HG03442 (cell line): ENCODE data around the gene YTHDF2.

Source experiments
- ATAC-seq: cut with Tn5 transposase; IDR thresholded peaks from one replicate; pipeline ENCODE4 v1.9.1; 2021; ENCODE audit warnings: mild to moderate bottlenecking, moderate library complexity; ENCODE audit not compliant: unreplicated experiment

YTHDF2 gene

DNA sequence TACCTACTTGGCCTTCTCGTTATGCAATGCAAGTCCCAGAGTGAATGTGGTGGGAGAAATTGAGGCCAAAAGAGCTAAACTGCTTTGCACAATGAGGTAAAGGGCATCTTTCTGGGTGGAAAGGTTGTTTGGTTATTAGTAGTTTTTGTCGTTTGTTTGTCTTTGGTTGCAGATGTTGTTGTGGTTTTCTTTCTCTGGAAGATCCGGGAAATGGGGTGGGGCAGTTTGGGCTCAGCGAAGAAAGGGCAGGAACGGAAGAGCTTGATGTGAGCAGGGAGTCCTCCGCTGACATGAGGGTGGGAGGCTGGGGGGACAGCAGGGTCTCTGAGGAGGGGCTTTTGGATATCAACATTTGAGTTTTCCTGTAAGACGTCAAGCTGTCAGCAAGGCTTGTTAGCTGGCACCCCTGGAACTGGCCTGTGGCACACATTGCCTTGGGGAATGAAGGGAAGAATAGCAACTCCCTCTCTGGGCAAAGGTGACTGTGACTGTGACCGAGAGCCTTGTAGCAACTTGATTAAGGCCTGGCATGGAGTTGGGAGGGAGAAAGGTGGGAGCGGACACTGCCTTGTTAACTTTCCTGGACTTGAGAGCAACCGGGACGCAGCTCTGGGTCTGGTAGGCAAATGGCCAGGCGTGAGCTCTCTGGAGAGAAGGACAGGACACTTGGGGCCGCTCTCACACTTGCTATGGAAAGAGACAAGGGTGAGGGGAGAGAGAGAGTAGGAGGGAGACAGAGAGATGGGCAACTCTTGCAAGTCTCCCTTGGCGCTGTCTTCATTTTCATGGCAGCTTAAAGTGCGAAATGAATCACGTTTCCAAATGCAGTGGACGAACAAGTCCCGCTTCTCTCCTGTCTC, 59.8 kb downstream of the YTHDF2 start:
- no peak for ATAC-seq

DNA sequence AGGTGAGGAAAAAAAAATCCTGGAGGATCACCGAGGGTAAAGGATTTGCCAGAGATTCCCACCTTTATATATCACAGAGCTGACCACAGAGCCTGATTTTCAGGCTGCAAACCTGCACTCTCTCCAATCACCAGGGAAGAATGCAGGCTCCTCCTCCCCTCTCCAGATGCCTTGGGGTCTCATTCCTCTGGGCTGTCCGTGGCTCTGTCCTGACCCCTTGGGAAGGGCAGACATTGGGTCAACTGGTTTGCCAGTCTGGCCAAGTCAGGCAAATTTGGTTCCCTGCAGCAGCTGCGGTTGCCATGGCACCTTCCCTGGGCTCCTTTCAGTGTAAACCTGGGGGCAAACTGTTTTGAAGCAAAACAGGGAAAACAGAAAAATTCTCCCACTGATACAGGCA, 63.6 kb downstream of the YTHDF2 start:
- no peak for ATAC-seq

DNA sequence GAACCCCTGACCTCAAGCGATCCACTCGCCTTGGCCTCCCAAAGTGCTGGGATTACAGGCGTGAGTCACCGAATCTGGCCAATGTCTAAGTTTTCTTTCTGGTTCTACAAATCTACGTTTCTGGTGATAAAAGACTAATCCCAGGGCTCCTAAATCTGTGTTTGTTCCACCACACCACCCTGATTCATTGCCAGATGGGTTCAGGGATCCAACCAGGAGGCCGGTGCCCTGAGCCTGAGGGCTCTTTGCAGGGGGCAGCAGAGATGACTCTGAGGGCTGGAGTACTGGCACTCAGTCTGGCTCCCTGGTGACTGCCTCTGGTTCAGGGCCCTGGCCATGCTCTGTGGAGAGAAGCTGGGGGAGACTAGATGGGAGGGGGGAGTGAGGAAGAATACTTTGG, 64.7 kb downstream of the YTHDF2 start:
- ATAC-seq = no peak

GRCh38 chr1:28803051-28803450, 66.3 kb downstream of the YTHDF2 start:
- ATAC-seq = no peak

GRCh38 chr1:28803662-28804061, 66.9 kb downstream of the YTHDF2 start:
- no peak for ATAC-seq

DNA sequence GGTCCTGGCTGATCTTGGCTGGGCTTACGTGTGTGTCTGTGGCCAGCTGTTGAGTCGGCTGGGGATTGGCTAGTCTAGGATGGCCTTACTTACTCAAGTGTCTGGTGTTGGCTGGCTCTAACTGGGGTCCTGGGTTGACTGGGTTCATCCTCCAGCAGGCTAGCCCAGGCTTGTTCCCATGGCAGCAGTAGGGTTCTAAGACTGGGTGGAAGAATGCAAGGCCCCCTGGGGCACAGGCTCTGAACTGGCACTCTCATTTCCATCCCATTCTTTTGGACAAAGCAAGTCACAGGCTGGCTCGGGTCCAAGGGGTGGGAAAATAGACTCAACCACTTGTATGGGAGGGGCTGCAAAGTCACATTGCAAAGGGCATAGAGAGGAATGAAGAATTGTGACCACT, 67.3 kb downstream of the YTHDF2 start:
- no peak for ATAC-seq

DNA sequence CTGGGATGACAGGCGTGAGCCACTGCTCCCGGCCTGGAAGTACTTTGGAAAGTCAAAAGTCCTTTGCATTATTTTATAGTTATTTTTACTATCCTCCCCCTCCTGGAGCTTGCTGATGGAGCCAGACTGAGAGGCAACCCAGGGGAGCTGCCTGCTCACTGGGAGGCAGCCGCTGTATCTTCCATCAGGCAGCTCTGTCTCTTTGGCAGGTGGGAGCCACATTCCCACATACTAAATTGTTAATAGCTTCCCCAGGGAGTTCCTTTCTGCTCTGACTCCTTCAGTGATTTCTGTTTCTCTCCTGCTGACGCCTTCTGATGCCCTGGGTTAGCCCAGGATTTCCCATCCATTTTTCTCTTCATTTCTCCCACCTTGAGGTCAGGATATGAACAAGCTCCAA, 70.3 kb downstream of the YTHDF2 start:
- no peak for ATAC-seq

DNA sequence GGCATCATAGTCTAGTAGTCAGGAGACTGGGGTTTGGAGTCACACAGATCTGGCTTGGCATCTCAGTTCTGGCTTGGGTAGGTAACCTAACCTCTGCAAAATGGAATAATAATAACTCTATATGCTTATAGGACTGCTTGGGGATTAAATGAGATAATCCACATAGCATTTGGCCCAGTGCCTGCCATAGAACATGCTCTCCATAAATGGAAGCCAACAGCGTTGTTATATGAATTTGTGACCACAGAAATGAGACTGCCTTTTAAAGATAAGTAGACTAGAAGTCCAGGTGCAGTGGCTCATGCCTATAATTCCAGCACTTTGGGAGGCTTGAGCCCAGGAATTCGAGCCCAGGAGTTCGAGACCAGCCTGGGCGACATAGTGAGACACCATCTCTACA, 71.2 kb downstream of the YTHDF2 start:
- ATAC-seq = no peak

GRCh38 chr1:28811369-28811765, 74.6 kb downstream of the YTHDF2 start:
- no peak for ATAC-seq

DNA sequence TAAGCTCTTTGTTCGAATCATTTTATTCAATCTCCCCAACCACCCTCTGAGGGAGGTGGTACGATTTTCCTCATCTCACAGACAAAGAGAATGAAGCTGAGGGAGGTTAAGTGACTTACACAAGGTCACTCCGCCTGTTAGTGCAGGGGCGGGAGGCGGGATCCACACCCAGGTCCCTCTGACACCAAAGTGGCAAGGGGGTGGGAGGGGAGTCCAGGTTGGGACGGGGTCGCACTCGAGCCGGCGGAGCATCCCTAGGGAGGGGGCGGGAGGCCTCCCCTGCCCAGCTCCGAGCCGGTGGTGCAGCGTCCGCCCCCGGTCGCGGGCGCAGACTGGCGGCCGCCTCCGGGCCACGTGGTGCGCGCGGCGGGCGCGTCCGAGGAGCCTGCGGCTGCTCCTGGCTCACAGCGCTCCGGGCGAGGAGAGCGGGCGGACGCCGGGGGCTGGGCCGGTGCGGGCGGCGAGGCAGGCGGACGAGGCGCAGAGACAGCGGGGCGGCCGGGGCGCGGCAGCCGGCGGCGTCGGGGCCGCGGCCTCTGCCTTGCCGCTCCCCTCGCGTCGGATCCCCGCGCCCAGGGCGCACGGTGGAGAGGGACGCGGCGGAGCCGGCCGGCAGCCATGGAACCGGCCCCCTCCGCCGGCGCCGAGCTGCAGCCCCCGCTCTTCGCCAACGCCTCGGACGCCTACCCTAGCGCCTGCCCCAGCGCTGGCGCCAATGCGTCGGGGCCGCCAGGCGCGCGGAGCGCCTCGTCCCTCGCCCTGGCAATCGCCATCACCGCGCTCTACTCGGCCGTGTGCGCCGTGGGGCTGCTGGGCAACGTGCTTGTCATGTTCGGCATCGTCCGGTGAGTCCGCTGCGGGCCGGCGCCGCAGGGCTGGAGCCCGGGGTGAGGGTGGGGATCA, 75.3 kb downstream of the YTHDF2 start, which contains the start of gene OPRD1:
Gene OPRD1, plus strand, starts transcription at position 405 of the 903 bp plus-strand sequence. Its CDS starts 214 bp downstream, at position 619.
- no peak for ATAC-seq

GRCh38 chr1:28812669-28813468, 76.1 kb downstream of the YTHDF2 start:
- ATAC-seq = no peak

DNA sequence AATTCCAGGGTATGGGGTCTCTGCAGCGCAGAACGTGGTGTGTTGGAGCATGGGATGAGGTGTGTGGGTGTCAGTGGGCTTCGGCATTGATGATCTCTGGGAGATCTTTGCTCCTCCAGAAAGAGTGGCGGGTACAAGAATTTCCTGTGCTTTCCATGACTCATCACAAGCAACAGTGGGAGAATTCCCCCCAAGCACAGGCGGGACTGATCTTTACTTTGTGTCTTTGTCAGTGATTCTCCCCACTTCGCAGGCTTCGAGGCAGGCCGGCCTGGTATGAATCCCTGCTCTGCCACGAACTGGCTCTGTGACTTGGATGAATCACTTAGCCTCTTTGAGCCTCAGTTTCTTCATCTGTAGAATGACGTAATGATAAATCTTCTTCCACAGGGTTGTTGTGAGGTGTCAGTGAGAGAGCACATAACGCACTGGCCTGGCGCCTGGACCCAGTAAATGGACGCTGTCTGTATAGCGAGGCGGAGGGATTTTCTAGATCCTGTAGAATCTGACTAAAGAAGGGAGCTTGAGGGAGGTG, 77.3 kb downstream of the YTHDF2 start:
- no peak for ATAC-seq

DNA sequence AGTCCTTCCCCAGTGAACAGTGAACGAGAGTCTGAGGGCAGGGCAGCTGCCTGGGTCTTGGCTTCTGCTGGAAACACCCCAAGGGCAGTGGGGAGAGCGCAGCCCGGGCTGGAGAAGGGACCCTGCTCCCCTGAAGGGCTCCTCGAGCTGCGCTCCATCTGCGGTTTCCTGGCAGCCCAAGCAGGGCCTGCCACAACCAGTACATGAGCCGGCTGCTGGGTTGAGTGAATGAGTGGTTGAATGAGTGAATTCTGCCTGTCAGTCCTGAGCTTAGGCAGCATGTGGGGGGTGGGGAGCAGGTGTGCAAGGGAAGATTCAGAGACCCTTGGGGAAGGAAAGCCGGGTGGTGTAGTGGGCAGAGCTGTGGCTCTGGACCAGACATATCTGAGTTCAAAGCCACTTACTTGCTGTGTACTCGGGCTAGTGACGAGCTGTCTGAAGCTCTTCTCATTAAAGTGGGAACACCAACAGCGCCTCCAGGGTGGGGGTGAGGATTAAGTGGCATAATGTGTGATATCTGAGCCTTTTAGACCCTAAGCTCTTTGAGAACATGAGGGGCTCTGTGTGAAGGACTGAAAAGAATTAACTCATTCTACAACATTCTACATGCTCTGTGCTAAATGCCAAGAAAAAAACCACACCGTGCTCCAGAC, 78.9 kb downstream of the YTHDF2 start:
- ATAC-seq = no peak

GRCh38 chr1:28817133-28817532, 80.4 kb downstream of the YTHDF2 start:
- no peak for ATAC-seq

- ATAC-seq = no peak
Observed at GRCh38 chr1:28819020-28819419, 82.3 kb downstream of the YTHDF2 start.
